ENCODE data around the gene AACS. TPM values are rescaled to one million over a fixed set of nuclear protein-coding genes. Genes with fewer than 3 reads are reported as not detected.
A peak's percentile ranks its signal among the peaks of the same experiment; 100 is the strongest.
"Not testable (repeated sequence)": the region's sequence is repeated elsewhere in the genome, so short reads cannot be mapped to it uniquely, and the experiment has no call there.

AACS gene
- total RNA-seq, 1 donor from 2014 or later, result 16.6 TPM

GRCh38 chr12:125081427-125081826 is 16.2 kb downstream of the AACS start:
- peaks cover 18% of the 10 kb centered on the region for H3K36me3 Mint-ChIP-seq
- H3K36me3 ChIP-seq, result no peaks in the 10 kb centered on the region

GRCh38 chr12:125083072-125083471 is 17.8 kb downstream of the AACS start:
- Mint-ChIP-seq H3K27me3 (ENCODE audit: insufficient read depth, low read depth) (no peaks in the 10 kb centered on the region), H3K9me3 (peaks cover 2% of the 10 kb centered on the region), H3K27ac (no peak overlapping the region), H3K4me3 (no peak overlapping the region), H3K36me3 (peaks cover 18% of the 10 kb centered on the region), H3K4me1 (peaks cover 4% of the 10 kb centered on the region)
- no peak overlapping the region for H3K4me3 ChIP-seq
- TF ChIP-seq EZH2 (IDR thresholded peaks at IDR 0.05) (no peak), EZH2phosphoT487 (IDR thresholded peaks at IDR 0.05) (no peak), CTCF (IDR thresholded peaks at IDR 0.05) (no peak)
- DNase-seq (ENCODE audit: low spot score), result no peak
- no peaks in the 10 kb centered on the region for H3K79me2 ChIP-seq (ENCODE audit: low read depth)
- H3F3A ChIP-seq (ENCODE audit: low read depth), result no peaks in the 10 kb centered on the region
- no peaks in the 10 kb centered on the region for H3K36me3 ChIP-seq
- no peaks in the 10 kb centered on the region for H3K27me3 ChIP-seq
- H3K4me1 ChIP-seq, result no peaks in the 10 kb centered on the region
- no peaks in the 10 kb centered on the region for H3K9me3 ChIP-seq (ENCODE audit: low read depth)
- no peak overlapping the region for H2AFZ ChIP-seq (replicated peaks)
- no peak overlapping the region for H3K4me2 ChIP-seq
- H3K9ac ChIP-seq, result no peak overlapping the region
- H4K20me1 ChIP-seq (ENCODE audit: low read depth), result no peaks in the 10 kb centered on the region
- no peak overlapping the region for H3K27ac ChIP-seq

More at GRCh38 chr12:125081427-125081826, 16.2 kb downstream of the AACS start:
- Histone ChIP-seq H3K4me3 (no peak overlapping the region), H3K4me1 (no peaks in the 10 kb centered on the region), H2AFZ (replicated peaks) (no peak overlapping the region), H3K27me3 (no peaks in the 10 kb centered on the region), H3K4me2 (no peak overlapping the region), H3K9me3 (ENCODE audit: low read depth) (no peaks in the 10 kb centered on the region), H3F3A (ENCODE audit: low read depth) (no peaks in the 10 kb centered on the region), H3K27ac (no peak overlapping the region), H3K79me2 (ENCODE audit: low read depth) (no peaks in the 10 kb centered on the region), H4K20me1 (ENCODE audit: low read depth) (no peaks in the 10 kb centered on the region), H3K9ac (no peak overlapping the region)
- TF ChIP-seq EZH2phosphoT487 (IDR thresholded peaks at IDR 0.05) (no peak), EZH2 (IDR thresholded peaks at IDR 0.05) (no peak), CTCF (IDR thresholded peaks at IDR 0.05) (no peak)
- peak overlapping the region; percentile 54 for H3K4me3 Mint-ChIP-seq
- no peaks in the 10 kb centered on the region for H3K27me3 Mint-ChIP-seq (ENCODE audit: insufficient read depth, low read depth)
- H3K4me1 Mint-ChIP-seq, result peaks cover 4% of the 10 kb centered on the region
- H3K27ac Mint-ChIP-seq, result peak overlapping the region; percentile 52
- DNase-seq (ENCODE audit: low spot score), result no peak
- H3K9me3 Mint-ChIP-seq, result peaks cover 2% of the 10 kb centered on the region

DNA sequence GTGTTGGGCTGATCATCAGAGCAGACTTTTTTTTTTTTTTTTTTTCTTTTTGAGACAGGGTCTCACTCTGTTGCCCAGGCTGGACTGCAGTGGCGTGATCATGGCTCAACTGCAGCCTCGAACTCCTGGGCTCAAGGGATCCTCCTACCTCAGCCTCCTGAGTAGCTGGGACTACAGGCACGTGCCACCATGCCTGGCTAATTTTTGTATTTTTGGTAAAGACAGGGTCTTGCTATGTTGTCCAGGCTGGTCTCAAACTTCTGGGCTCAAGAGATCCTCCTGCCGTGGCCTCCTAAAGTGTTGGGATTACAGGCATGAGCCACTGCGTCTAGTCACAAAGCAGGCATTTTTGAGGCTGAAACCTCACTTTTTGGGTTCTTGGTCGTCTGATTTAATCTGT is 23.0 kb downstream of the AACS start:
- H3K4me2 ChIP-seq; DNase-seq (ENCODE audit: low spot score); H4K20me1 ChIP-seq (ENCODE audit: low read depth); H3F3A ChIP-seq (ENCODE audit: low read depth); H3K79me2 ChIP-seq (ENCODE audit: low read depth); H3K4me1 ChIP-seq; H3K27me3 Mint-ChIP-seq (ENCODE audit: insufficient read depth, low read depth); H3K4me1 Mint-ChIP-seq; H3K9ac ChIP-seq; H3K9me3 Mint-ChIP-seq; H3K4me3 Mint-ChIP-seq; H3K36me3 ChIP-seq; H3K27ac Mint-ChIP-seq; H2AFZ ChIP-seq (replicated peaks); H3K4me3 ChIP-seq; H3K9me3 ChIP-seq (ENCODE audit: low read depth); H3K27me3 ChIP-seq; H3K27ac ChIP-seq: not testable (repeated sequence)
- H3K36me3 Mint-ChIP-seq, result peaks cover 10% of the 10 kb centered on the region

- H3K79me2 ChIP-seq (ENCODE audit: low read depth), result no peaks in the 10 kb centered on the region
- H3K36me3 Mint-ChIP-seq, result peaks cover 10% of the 10 kb centered on the region
- no peak for DNase-seq (ENCODE audit: low spot score)
These were observed 23.8 kb downstream of the AACS start for GRCh38 chr12:125089083-125089482.

More at GRCh38 chr12:125089083-125089482, 23.8 kb downstream of the AACS start:
- H3K27ac ChIP-seq, result no peak overlapping the region
- Mint-ChIP-seq H3K27ac (no peak overlapping the region), H3K4me3 (no peak overlapping the region), H3K9me3 (no peaks in the 10 kb centered on the region), H3K27me3 (ENCODE audit: insufficient read depth, low read depth) (peaks cover 2% of the 10 kb centered on the region), H3K4me1 (peaks cover 9% of the 10 kb centered on the region)
- no peaks in the 10 kb centered on the region for H3K27me3 ChIP-seq
- no peak overlapping the region for H3K9ac ChIP-seq
- no peaks in the 10 kb centered on the region for H4K20me1 ChIP-seq (ENCODE audit: low read depth)
- no peaks in the 10 kb centered on the region for H3F3A ChIP-seq (ENCODE audit: low read depth)
- no peak overlapping the region for H3K4me2 ChIP-seq
- no peaks in the 10 kb centered on the region for H3K4me1 ChIP-seq
- H3K4me3 ChIP-seq, result no peak overlapping the region
- no peaks in the 10 kb centered on the region for H3K36me3 ChIP-seq
- TF ChIP-seq CTCF (IDR thresholded peaks at IDR 0.05) (no peak), EZH2phosphoT487 (IDR thresholded peaks at IDR 0.05) (no peak)
- H3K9me3 ChIP-seq (ENCODE audit: low read depth), result no peaks in the 10 kb centered on the region
- H2AFZ ChIP-seq (replicated peaks), result no peak overlapping the region

All from neural progenitor cell (in vitro differentiated cells).